GM10847 (cell line): ENCODE results near the gene HYLS1.

Experiments
- POLR2A ChIP-seq: IDR thresholded peaks from 2 replicates; pipeline ENCODE4 v1.6.1; 2011; ENCODE audit not compliant: insufficient read length; ENCODE audit errors: extremely low read depth

The HYLS1 gene, protein sequence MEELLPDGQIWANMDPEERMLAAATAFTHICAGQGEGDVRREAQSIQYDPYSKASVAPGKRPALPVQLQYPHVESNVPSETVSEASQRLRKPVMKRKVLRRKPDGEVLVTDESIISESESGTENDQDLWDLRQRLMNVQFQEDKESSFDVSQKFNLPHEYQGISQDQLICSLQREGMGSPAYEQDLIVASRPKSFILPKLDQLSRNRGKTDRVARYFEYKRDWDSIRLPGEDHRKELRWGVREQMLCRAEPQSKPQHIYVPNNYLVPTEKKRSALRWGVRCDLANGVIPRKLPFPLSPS

DNA sequence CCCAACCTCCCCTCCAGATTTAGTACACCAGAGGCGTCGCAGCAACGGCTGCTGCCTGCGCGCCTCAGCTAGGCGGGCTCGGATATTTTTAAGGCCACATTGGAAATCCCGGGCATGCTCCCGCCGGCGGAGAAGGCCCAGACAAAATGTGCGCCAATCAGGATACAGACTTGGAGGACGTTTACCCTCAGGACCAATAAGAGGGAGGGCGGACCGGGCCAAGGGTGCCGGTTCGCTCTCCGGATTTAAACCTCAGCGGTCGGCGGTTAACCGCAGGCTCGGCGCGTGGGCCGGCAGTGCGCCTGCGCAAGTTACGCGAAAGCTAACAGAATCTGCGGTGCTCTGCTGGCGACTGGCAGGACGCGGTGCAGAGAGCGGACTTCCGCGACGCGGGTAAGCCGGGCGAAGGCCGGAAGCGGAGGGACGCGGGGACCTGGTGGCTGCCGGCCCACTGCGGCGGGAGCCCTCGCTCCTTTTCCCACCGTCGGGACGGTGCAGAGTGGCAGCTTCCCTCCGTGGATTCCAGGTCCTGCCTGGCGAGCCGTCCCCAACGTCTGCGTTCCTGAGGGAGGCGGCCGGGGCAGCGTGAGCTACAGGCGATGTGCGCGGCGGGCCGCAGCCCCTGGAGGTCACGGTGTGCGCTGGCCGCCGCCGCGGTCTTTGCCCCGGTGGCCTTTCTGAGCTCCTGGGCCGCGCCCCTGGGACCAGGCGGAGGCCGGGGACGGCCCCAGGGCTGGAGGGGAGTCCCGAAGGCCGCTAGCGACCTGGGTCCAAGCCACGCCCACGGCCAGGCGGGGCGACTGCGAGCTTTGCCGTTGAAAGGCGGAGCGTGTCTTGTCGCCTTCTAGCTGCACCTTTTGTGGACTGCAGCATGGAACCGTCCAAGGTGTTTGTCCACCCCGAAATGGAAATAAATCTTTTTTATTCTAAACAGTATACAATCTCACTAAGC lies at the start of gene HYLS1:
Gene HYLS1, plus strand, starts transcription at position 296 of the 952 bp plus-strand sequence. CDS start 11,701 bp downstream, outside the sequence.
- TF ChIP-seq POLR2A = peak; percentile 55

- no peak for TF ChIP-seq POLR2A
Observed at GRCh38 chr11:125842321-125842948, 45.0 kb upstream of the HYLS1 start.

DNA sequence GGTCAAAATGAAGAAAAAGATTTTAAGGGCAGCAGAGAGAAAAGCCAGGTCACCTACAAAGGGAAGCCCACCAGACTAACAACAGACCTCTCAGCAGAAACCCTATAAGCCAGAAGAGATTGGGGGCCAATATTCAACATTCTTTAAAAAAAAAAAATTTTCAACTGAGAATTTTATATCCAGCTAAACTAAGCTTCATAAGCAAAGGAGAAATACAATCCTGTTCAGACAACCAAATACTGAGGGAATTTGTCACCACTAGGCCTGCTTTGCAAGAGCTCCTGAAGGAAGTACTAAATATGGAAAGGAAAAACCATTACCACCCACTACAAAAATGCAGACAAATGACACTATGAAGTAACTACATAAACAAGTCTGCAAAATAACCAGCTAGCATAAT lies 41.3 kb upstream of the HYLS1 start:
- no peak for TF ChIP-seq POLR2A

- no peak for TF ChIP-seq POLR2A
Observed at GRCh38 chr11:125869521-125869920, 17.9 kb upstream of the HYLS1 start.

DNA sequence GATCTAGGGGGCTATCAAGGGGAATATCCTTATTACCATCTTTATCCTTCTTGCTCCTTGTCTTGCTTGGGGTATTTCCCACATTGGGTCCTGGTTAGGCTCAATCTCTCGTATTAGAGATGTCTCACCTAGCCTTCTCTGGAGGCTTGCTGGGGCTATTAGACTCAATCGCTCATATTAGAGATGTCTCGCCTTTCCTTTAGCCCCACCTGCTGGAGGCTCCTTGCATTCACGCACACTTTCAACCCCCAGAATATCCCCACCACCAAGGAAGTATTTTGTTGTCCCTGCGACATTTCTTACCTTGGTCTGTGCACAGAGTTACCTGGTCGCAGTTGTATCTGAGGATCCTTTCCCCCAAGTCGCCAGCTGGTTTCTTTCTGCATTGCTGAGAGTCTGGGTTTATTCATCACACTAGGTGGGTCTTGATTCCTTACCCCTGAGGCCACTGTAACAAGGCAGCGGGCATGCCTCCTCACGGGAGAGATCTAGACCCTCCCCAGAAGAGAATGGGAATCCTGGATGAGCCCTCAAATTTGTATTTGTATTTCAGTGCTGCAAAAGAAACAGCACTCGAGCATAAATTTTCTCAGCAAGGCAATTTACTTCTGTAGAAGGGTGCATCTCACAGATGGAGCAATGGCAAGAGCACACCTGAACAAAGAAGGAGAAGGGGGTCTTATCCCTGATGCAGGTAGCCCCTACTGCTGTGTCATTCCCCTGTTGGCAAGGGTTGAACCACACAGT lies 15.9 kb upstream of the HYLS1 start:
- TF ChIP-seq POLR2A = no peak

- TF ChIP-seq POLR2A = no peak
Observed at GRCh38 chr11:125872138-125872491, 15.4 kb upstream of the HYLS1 start.

DNA sequence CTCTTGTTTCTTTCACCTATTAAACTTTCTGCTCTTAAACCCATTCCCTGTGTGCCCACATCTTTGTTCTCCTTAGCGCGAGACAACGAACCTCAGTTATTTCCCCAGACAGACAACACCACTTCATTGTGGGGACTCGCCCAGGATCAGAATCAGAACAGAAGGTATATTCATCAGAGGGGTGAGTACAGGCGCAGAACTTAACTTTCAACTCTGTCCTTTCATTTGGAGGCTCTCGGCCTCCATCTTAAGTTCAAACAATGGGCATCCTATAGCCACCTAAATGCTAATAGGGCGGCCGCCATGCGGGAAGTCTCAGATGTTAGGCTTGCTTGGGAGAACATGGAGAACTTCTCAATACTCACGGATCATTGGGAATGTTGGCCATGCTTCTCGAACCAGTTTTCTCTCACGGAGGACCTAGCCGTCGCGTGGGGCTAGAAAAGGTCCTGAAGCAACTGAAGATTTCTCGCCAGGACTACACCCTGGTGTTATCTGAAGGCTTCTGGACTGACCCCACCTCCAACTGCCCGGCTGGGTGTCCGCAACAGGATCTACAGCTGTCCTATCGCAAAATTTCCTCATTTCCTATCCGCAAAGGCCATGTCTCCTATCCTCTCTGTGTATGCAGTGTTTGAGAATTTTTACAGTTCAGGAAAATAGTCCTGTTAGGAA lies 13.4 kb upstream of the HYLS1 start:
- no peak for TF ChIP-seq POLR2A

DNA sequence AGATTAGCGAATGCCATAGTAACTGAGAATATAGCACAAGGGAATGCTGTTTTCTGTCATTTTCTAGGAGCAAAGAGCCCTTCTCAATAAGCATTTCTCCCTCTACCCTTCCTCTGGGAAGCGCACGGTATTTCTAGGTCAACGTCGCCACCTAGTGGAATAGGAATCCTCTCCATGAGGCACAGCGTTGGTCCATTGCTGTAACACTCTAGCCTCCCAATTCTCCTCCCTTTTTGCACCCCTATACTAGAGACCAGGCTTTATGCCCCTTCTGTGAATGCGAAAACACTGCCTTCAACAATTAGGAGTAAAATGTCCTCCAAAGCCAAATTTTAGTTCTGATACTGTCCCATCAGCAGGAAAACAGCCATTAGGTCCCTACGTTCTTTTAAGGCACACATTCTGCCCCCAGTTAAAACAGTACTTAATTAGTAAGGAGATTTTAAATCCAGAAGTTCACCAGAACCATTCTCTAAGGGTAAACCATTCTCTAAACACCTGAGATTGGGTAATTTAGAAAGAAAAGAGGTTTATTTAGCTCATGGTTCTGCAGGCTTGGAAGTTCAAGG lies 12.8 kb upstream of the HYLS1 start:
- no peak for TF ChIP-seq POLR2A

GRCh38 chr11:125881291-125881690 lies 6.2 kb upstream of the HYLS1 start:
- TF ChIP-seq POLR2A = no peak

GRCh38 chr11:125883375-125883774 lies 4.1 kb upstream of the HYLS1 start:
- no peak for TF ChIP-seq POLR2A

DNA sequence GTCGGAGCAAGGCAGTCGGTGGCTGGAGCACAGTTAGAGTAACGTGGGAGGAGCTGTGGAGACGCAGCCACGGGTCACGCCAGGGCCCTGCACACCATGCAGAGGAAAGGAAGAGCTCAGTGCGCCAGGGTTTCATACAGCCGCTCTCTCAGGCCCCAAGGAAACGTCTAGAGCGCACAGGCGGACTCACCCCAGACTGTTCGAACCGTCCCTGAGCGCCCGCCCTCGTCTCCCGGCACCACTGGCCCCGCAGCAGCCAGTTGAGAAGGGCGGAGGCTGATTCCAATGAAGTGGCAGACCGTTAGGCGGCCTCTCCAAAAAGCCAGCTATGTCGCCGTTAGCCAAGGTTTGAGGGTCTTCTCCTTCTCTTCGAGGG lies 483 bp upstream of the HYLS1 start:
- peak; percentile 36 for TF ChIP-seq POLR2A

DNA sequence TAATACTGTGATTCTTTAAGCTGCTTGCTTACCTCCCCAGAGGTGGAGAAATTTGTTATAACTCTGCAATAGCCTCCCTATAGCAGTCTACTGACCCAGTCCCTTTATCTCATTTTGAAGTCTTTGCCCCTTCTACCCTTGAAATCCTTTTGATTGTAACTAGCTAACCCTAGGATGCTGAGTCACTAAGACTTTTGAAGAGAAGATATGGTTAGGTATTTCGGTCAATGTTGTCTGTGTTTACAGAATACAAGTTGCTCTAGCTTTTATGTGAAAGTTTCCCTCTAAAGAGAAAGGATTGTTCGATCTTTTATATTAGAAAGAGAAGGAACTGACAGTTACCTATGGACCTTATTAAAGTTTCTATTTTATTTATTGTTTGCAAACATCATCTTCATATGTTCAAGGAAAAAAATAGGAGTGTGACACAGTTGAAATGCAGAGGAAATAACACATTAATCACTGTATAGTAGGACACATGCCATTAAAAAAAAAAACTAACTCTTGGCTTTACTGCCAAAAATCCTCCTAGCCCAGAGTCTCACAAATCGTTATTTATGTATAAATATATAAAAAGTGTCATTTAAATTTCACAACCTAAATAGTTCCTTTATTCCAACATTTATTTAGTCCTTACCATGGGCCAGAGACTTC lies 3.1 kb downstream of the HYLS1 start:
- TF ChIP-seq POLR2A = no peak

- TF ChIP-seq POLR2A = no peak
Observed at GRCh38 chr11:125892071-125892470, 4.6 kb downstream of the HYLS1 start.

GRCh38 chr11:125892994-125893393 lies 5.5 kb downstream of the HYLS1 start:
- no peak for TF ChIP-seq POLR2A
